DND-41 (cell line): Measurements from ENCODE around the gene VASH2.

Experiments used
- ATAC-seq: fragments of 200-7000 bp; cut with Tn5 transposase; 3 replicates; pipeline ENCODE4 v1.9.1; 2021; ENCODE audit warnings: low read depth; ENCODE audit not compliant: insufficient read depth
- DNase-seq: peaks from one replicate; pipeline ENCODE4 v3.0.0-alpha.2; 2020
- H2AFZ ChIP-seq: 2 replicates; pipeline ENCODE4 v1.6.0; 2012; ENCODE audit warnings: low read depth, low read length
- H3K27ac ChIP-seq: 2 replicates; pipeline ENCODE4 v1.5.1; 2012; ENCODE audit warnings: low read length, inconsistent platforms
- H3K27me3 ChIP-seq: fragments of 200-600 bp; sonication (generic); 2 replicates; pipeline ENCODE4 v1.6.0; 2012; ENCODE audit warnings: low read length, mild to moderate bottlenecking, inconsistent platforms; ENCODE audit not compliant: insufficient read depth, poor library complexity
- H3K36me3 ChIP-seq: 2 replicates; pipeline ENCODE4 v1.5.1; 2012; ENCODE audit warnings: low read length, inconsistent platforms; ENCODE audit not compliant: insufficient read depth
- H3K4me1 ChIP-seq: 2 replicates; pipeline ENCODE4 v1.5.1; 2012; ENCODE audit warnings: mild to moderate bottlenecking, low read length; ENCODE audit not compliant: insufficient read depth
- H3K4me2 ChIP-seq: 2 replicates; pipeline ENCODE4 v1.6.0; 2012; ENCODE audit warnings: mild to moderate bottlenecking, moderate library complexity, low read length, inconsistent platforms; ENCODE audit not compliant: insufficient read depth
- H3K4me3 ChIP-seq, 2 experiments: fragments of 200-600 bp in 1 of 2; shearing (Covaris generic) in 1 of 2; 2 replicates each; pipeline ENCODE4 v1.5.1; 2012 to 2016; ENCODE audit warnings: inconsistent platforms in 2 of 2, low read length in 2 of 2, mild to moderate bottlenecking in 2 of 2, low read depth in 1 of 2, moderate library complexity in 1 of 2
- H3K79me2 ChIP-seq: 2 replicates; pipeline ENCODE4 v1.6.0; 2012; ENCODE audit warnings: low read length, inconsistent platforms; ENCODE audit not compliant: insufficient read depth
- H3K9ac ChIP-seq: 2 replicates; pipeline ENCODE4 v1.6.0; 2012; ENCODE audit warnings: low read depth, mild to moderate bottlenecking, inconsistent platforms, low read length, moderate library complexity
- H3K9me3 ChIP-seq: 2 replicates; pipeline ENCODE4 v1.5.1; 2012; ENCODE audit warnings: low read length, moderate library complexity, mild to moderate bottlenecking, inconsistent platforms; ENCODE audit not compliant: insufficient read depth, severe bottlenecking
- H4K20me1 ChIP-seq: 2 replicates; pipeline ENCODE4 v1.6.0; 2012; ENCODE audit warnings: low read length; ENCODE audit not compliant: insufficient read depth
- EZH2 ChIP-seq: IDR thresholded peaks from 3 replicates; pipeline ENCODE4 v1.6.1; 2012; ENCODE audit warnings: borderline replicate concordance, low read depth, mild to moderate bottlenecking, moderate library complexity, low read length, inconsistent platforms; ENCODE audit not compliant: severe bottlenecking
- TF ChIP-seq, protein P1 (sequence below): IDR thresholded peaks from 2 replicates; pipeline ENCODE4 v1.5.1; 2012; ENCODE audit warnings: borderline replicate concordance, low read length, moderate library complexity, mild to moderate bottlenecking; ENCODE audit not compliant: poor library complexity, severe bottlenecking; ENCODE audit errors: extremely low read depth

Gene VASH2

DNA sequence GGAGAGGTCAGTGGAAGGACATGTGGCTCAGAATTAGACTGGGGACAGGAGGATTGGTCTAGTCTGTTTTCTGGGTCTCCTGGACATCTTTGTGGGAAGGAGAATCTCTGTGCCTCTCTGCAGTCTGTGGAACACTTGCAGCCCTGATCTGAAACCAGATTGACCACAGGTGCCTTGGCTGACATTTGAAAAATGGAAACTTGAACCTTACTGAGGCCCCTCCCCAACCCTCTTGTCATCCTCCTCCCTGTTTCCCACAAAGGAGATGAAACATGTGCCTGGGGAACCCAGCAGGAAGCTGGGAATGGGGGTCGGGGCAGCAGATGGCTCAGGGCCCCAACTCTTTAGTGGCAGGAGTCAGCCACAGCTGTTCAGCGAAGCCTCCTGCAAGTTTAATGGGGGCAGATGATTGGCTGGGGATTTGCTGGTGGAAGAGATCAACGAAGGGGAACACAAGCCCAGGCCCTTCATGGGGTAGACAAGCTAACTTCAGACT is 18.1 kb downstream of the VASH2 start:
- H2AFZ ChIP-seq: no peak overlapping the region
- no peak overlapping the region for H3K4me3 ChIP-seq
- no peaks in the 10 kb centered on the region for H4K20me1 ChIP-seq
- no peaks in the 10 kb centered on the region for H3K9me3 ChIP-seq
- peaks cover 16% of the 10 kb centered on the region for H3K27me3 ChIP-seq
- no peak overlapping the region for H3K4me2 ChIP-seq
- no peaks in the 10 kb centered on the region for H3K79me2 ChIP-seq
- no peak for TF ChIP-seq EZH2
- TF ChIP-seq, protein P1, sequence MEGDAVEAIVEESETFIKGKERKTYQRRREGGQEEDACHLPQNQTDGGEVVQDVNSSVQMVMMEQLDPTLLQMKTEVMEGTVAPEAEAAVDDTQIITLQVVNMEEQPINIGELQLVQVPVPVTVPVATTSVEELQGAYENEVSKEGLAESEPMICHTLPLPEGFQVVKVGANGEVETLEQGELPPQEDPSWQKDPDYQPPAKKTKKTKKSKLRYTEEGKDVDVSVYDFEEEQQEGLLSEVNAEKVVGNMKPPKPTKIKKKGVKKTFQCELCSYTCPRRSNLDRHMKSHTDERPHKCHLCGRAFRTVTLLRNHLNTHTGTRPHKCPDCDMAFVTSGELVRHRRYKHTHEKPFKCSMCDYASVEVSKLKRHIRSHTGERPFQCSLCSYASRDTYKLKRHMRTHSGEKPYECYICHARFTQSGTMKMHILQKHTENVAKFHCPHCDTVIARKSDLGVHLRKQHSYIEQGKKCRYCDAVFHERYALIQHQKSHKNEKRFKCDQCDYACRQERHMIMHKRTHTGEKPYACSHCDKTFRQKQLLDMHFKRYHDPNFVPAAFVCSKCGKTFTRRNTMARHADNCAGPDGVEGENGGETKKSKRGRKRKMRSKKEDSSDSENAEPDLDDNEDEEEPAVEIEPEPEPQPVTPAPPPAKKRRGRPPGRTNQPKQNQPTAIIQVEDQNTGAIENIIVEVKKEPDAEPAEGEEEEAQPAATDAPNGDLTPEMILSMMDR: no peak
- no peak for DNase-seq
- no peak overlapping the region for H3K27ac ChIP-seq
- H3K4me1 ChIP-seq: no peaks in the 10 kb centered on the region
- no peak for ATAC-seq
- H3K36me3 ChIP-seq: no peaks in the 10 kb centered on the region
- H3K9ac ChIP-seq: no peak overlapping the region

DNA sequence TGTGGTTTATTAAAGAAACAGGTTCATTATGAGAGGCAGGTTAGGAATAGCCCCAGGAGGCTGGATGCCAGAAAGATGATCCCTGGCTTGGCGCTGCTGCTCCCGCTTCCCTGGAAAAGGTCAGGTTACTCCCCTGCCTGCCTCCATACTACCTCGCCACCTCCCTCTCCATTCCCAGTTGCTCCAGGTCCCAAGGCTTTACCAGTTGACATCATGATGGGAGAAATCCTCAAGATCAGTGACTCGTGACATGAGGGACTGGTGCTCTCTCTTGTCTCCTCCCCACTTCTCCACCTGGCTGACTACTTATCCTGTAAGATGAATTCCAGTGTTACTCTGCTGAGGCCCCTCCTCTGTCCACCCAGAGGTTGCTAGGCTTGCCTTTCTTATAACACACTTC is 19.7 kb downstream of the VASH2 start:
- Histone ChIP-seq H3K4me2 (no peak overlapping the region), H3K27me3 (peaks cover 19% of the 10 kb centered on the region), H3K27ac (no peak overlapping the region), H3K9ac (no peak overlapping the region), H3K36me3 (no peaks in the 10 kb centered on the region), H3K79me2 (no peaks in the 10 kb centered on the region), H4K20me1 (no peaks in the 10 kb centered on the region), H3K9me3 (no peaks in the 10 kb centered on the region), H3K4me1 (no peaks in the 10 kb centered on the region), H3K4me3 (no peak overlapping the region), H2AFZ (no peak overlapping the region)
- no peak for TF ChIP-seq EZH2
- ATAC-seq (no peak), DNase-seq (no peak)

DNA sequence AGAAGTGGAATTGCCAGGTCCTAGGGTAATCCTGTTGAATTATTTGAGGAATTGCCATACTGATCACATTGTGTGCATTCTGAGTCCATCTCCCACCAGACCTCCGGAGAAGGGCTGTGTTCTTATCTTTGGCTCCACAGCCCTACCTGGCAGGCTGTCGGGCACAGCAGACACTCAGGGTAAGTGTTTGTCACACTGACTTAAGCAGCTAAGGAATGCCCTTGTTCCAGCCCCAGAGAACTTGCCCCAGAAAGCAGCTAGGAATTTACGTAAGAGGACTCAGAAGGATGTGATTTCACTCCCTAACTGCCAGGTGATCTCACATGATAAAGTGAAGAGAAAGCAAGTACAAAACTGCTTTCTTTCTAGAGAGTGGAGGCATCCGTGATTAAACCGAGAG is 21.0 kb downstream of the VASH2 start:
- Histone ChIP-seq H3K9me3 (no peaks in the 10 kb centered on the region), H3K4me1 (no peaks in the 10 kb centered on the region), H3K36me3 (no peaks in the 10 kb centered on the region), H3K4me2 (no peak overlapping the region), H4K20me1 (no peaks in the 10 kb centered on the region), H3K79me2 (no peaks in the 10 kb centered on the region), H3K27me3 (peaks cover 13% of the 10 kb centered on the region), H3K27ac (no peak overlapping the region), H2AFZ (no peak overlapping the region), H3K9ac (no peak overlapping the region), H3K4me3 (no peak overlapping the region)
- DNase-seq: no peak
- TF ChIP-seq EZH2: no peak
- TF ChIP-seq, protein P1: no peak
- ATAC-seq: no peak

DNA sequence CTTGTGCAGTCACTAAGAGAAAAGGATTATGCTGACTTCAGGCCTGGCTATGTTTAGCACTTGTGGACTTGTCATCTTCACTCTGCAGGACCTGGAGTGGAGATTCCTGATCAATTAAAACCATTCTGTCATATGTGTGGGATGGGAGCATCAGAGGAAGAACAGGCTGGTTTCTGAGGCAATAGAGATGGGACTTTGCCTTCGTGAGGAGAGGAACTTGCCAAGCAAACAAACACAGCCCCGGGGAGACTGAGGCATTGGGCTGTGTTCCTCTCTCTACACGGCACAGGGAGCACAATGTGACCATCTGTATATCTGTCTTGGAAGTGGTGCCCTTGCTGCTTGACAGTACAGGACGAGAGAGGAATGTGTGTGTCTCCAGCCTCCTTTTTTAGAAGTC is 23.1 kb downstream of the VASH2 start:
- Histone ChIP-seq H3K36me3 (no peaks in the 10 kb centered on the region), H3K79me2 (no peaks in the 10 kb centered on the region)
- no peak for ATAC-seq

More for the DNA sequence above, 23.1 kb downstream of the VASH2 start:
- Histone ChIP-seq H3K4me1 (no peaks in the 10 kb centered on the region), H3K4me3 (no peak overlapping the region), H3K9ac (no peak overlapping the region), H4K20me1 (no peaks in the 10 kb centered on the region), H3K27me3 (peaks cover 5% of the 10 kb centered on the region), H3K27ac (no peak overlapping the region), H3K4me2 (no peak overlapping the region), H3K9me3 (no peaks in the 10 kb centered on the region), H2AFZ (no peak overlapping the region)
- no peak for DNase-seq
- TF ChIP-seq EZH2: no peak
- TF ChIP-seq, protein P1: no peak
